Subcutaneous abdominal adipose tissue (tissue), 5 donors: ENCODE measurements around the gene GABPB2.
A peak's percentile ranks its signal among the peaks of the same experiment; 100 is the strongest.

Experiments
- H3K27ac ChIP-seq: one replicate; pipeline ENCODE4 v1.7.0; 2013; ENCODE audit warnings: low read depth, mild to moderate bottlenecking, inconsistent platforms, low read length, moderate library complexity
- H3K27me3 ChIP-seq, 5 donors: one replicate each; pipeline ENCODE4 v1.7.0; 2013; ENCODE audit warnings: low read length in 5 of 5, inconsistent platforms in 1 of 5; ENCODE audit not compliant: control insufficient read depth in 5 of 5, insufficient read depth in 4 of 5
- H3K36me3 ChIP-seq, 5 donors: one replicate each; pipeline ENCODE4 v1.7.0; 2013; ENCODE audit warnings: low read length in 5 of 5; ENCODE audit not compliant: control insufficient read depth in 5 of 5, insufficient read depth in 5 of 5
- H3K4me1 ChIP-seq, 5 donors: one replicate each; pipeline ENCODE4 v1.7.0; 2013; ENCODE audit warnings: low read length in 5 of 5, mild to moderate bottlenecking in 3 of 5, moderate library complexity in 1 of 5; ENCODE audit not compliant: control insufficient read depth in 5 of 5, insufficient read depth in 5 of 5
- H3K4me3 ChIP-seq, 5 donors: one replicate each; pipeline ENCODE4 v1.7.0; 2013; ENCODE audit warnings: low read length in 5 of 5, low read depth in 1 of 5
- H3K9ac ChIP-seq, 5 donors: one replicate each; pipeline ENCODE4 v1.7.0; 2013; ENCODE audit warnings: low read length in 5 of 5, mild to moderate bottlenecking in 4 of 5, moderate library complexity in 3 of 5
- H3K9me3 ChIP-seq, 5 donors: one replicate each; pipeline ENCODE4 v1.7.0; 2013; ENCODE audit warnings: low read length in 5 of 5; ENCODE audit not compliant: control insufficient read depth in 5 of 5
- donor health status: healthy.
- donor health status: healthy.
- donor health status: healthy.
- donor health status: healthy.
- donor health status: healthy.

The GABPB2 gene

DNA sequence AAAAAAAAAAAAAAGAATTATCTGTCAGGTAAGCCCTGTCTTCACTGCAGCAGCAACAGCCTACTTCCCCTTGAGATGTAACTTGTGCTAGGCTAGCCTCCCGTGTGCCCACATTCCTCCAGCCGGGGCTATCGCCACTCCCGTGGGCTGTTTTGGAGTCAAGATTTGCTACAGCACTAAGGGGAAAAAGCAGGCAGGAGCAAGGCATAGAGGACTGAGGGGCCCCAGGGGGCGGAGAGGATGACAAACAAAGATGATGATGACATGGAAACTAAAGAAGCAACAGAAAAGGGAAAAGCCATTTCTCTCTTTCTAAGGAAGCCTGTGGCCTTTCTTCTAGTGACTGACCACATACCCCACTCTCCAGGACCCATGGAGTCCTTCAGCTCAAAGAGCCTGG is 87.8 kb downstream of the GABPB2 start:
- Histone ChIP-seq H3K9ac (peak overlapping the region in 1 of 5 donors; percentile 12), H3K9me3 (no peaks in the 10 kb centered on the region), H3K36me3 (peaks cover 0 to 47% (median 38%) of the 10 kb centered on the region in 5 donors), H3K27ac (no peak overlapping the region), H3K4me3 (no peak overlapping the region), H3K27me3 (no peaks in the 10 kb centered on the region), H3K4me1 (peaks cover 2 to 26% (median 14%) of the 10 kb centered on the region in 5 donors)

GRCh38 chr1:151158751-151159251 is 88.2 kb downstream of the GABPB2 start:
- Histone ChIP-seq H3K9me3 (no peaks in the 10 kb centered on the region), H3K9ac (peak overlapping the region in 3 of 5 donors; percentile 23 to 35 (median 25)), H3K27me3 (no peaks in the 10 kb centered on the region), H3K27ac (no peak overlapping the region), H3K4me1 (peaks cover 2 to 26% (median 14%) of the 10 kb centered on the region in 5 donors), H3K36me3 (peaks cover 0 to 47% (median 38%) of the 10 kb centered on the region in 5 donors), H3K4me3 (no peak overlapping the region)

DNA sequence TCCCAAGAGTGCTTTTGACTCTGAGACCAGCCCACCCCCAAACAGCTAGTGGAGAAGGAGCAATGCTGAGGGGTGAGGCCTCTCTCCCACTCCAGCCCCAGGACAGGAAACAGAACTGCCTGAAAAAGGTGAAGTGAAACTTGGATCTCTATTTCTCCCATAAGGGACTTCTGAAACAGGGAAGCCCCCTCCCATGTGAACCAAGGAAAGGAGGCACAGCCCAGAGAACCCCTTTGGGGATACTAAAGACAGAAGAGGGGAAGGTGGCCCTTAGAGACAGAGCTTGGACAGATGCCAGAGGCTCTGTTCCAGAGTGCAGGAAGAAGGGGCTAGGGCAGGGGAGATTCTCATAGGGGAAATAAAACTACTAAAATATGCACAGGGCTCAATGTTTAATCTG is 88.8 kb downstream of the GABPB2 start:
- Histone ChIP-seq H3K4me3 (no peak overlapping the region), H3K4me1 (peaks cover 2 to 29% (median 17%) of the 10 kb centered on the region in 5 donors), H3K36me3 (peaks cover 0 to 47% (median 38%) of the 10 kb centered on the region in 5 donors), H3K27ac (no peak overlapping the region), H3K9ac (peak overlapping the region in 3 of 5 donors; percentile 23 to 35 (median 25)), H3K9me3 (no peaks in the 10 kb centered on the region), H3K27me3 (no peaks in the 10 kb centered on the region)

- peak overlapping the region; percentile 86 for H3K27ac ChIP-seq
- H3K4me3 ChIP-seq, result peak overlapping the region; percentile 88 to 99 (median 94)
- H3K27me3 ChIP-seq, result no peaks in the 10 kb centered on the region
- no peaks in the 10 kb centered on the region for H3K9me3 ChIP-seq
- peaks cover 7 to 40% (median 35%) of the 10 kb centered on the region in 5 donors for H3K4me1 ChIP-seq
- H3K9ac ChIP-seq, result peak overlapping the region; percentile 82 to 96 (median 91)
- peaks cover 0 to 37% (median 28%) of the 10 kb centered on the region in 5 donors for H3K36me3 ChIP-seq
Measured at GRCh38 chr1:151164732-151165280, 94.2 kb downstream of the GABPB2 start.

- Histone ChIP-seq H3K4me3 (peak overlapping the region; percentile 88 to 99 (median 94)), H3K27me3 (no peaks in the 10 kb centered on the region), H3K36me3 (peaks cover 0 to 39% (median 32%) of the 10 kb centered on the region in 5 donors)
Measured at GRCh38 chr1:151165281-151165737, 94.7 kb downstream of the GABPB2 start.

DNA sequence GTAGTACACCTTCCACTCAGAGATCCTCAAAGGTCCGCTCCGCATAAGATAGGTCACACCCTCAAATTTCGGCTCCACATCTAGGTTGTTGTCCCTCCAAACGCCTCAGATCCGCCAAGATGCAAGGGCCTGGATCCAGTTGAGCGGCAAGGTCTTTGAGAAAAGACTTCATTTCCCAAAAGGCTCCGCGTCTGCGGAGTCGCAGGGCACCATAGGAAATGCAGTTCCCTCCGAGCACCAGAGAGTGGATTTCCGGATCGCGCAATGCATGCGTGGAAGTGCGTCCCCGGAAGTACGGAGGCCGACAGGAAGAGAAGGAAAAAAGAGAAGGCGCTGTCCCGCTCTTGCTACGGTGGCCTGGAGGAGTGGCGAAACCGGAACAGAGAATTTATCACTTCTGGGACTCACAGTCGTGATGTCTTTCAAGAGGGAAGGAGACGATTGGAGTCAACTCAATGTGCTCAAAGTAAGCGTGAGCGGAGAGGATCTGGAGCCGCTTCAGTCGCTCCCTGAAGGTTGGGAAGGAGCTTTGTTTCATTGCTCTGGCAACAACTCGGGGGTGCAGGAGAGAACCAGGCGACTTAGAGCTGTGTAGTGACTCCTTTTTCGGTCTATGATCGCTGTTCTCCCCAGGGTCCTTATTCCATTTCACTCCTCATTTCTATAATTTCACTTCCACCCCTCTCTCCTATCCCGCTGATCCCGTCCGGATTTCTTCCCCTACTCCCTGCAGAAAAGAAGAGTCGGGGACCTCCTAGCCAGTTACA is 95.4 kb downstream of the GABPB2 start, which contains the start of the genes LYSMD1 and SCNM1:
Gene LYSMD1 (minus strand): TSS at position 165 of the 767 bp plus-strand sequence. CDS start 644 bp downstream, outside the sequence.
Gene SCNM1 (plus strand): TSS at position 407 of the 767 bp plus-strand sequence. CDS start 9 bp downstream, at position 416.
- H3K36me3 ChIP-seq, result peaks cover 0 to 38% (median 32%) of the 10 kb centered on the region in 5 donors
- H3K27me3 ChIP-seq, result no peaks in the 10 kb centered on the region
- peak within 1 kb of the TSS; percentile 88 to 99 (median 94) for H3K4me3 ChIP-seq
- H3K9ac ChIP-seq, result peak within 1 kb of the TSS; percentile 82 to 96 (median 91)
- H3K27ac ChIP-seq, result peak within 1 kb of the TSS; percentile 86
- peaks cover 5 to 31% (median 29%) of the 10 kb centered on the region in 5 donors for H3K4me1 ChIP-seq
- H3K9me3 ChIP-seq, result no peaks in the 10 kb centered on the region

More at GRCh38 chr1:151165281-151165737, 94.7 kb downstream of the GABPB2 start:
- Histone ChIP-seq H3K9ac (peak overlapping the region; percentile 82 to 96 (median 91)), H3K27ac (peak overlapping the region; percentile 86), H3K9me3 (no peaks in the 10 kb centered on the region), H3K4me1 (peaks cover 7 to 36% (median 33%) of the 10 kb centered on the region in 5 donors)

DNA sequence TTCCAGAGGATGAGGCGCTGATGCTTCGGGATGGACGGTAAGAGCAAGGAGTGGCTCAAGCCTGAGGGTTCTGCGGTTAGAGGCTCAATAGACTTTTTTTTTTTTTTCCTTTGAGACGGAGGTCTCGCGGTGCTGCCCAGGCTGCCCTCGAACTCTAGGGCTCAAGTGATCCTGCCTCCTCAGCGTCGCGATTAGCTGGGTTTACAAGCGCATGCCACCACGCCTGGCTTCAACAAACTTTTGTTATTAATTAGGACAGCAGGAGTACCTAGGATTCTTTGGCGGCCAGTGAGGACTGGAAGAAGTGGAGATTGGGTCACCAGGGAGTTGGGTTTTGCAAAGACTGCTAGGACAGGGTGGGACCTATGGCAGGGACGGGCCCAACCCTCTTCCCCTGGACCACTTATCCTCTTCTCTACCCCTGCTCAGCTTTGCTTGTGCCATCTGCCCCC is 96.0 kb downstream of the GABPB2 start:
- peak overlapping the region; percentile 88 to 99 (median 94) for H3K4me3 ChIP-seq
- H3K9ac ChIP-seq, result peak overlapping the region; percentile 49 to 96 (median 91)
- H3K4me1 ChIP-seq, result peaks cover 5 to 31% (median 29%) of the 10 kb centered on the region in 5 donors
- peaks cover 0 to 41% (median 34%) of the 10 kb centered on the region in 5 donors for H3K36me3 ChIP-seq
- no peaks in the 10 kb centered on the region for H3K27me3 ChIP-seq
- H3K9me3 ChIP-seq, result no peaks in the 10 kb centered on the region
- H3K27ac ChIP-seq, result peak overlapping the region; percentile 86

DNA sequence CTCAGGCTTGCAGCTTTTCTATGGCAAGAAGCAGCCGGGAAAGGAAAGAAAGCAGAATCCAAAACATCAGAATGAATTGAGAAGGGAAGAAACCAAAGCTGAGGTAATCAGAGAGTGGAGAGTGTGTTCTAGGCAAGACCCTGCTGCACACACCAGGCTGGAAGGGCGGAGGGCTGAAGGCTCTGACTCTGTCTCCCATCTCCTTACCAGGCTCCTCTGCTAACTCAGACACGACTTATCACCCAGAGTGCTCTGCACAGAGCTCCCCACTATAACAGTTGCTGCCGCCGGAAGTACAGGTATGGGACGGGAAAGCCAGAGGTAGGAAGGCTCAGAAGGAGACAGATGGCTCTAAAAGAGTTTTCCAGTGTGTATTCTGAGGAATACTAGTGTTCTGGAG is 96.6 kb downstream of the GABPB2 start:
- no peaks in the 10 kb centered on the region for H3K27me3 ChIP-seq
- peak overlapping the region in 4 of 5 donors; percentile 88 to 99 (median 94) for H3K4me3 ChIP-seq
- peak overlapping the region in 4 of 5 donors; percentile 86 to 96 (median 92) for H3K9ac ChIP-seq
- H3K4me1 ChIP-seq, result peaks cover 5 to 31% (median 29%) of the 10 kb centered on the region in 5 donors
- H3K27ac ChIP-seq, result no peak overlapping the region
- no peaks in the 10 kb centered on the region for H3K9me3 ChIP-seq
- H3K36me3 ChIP-seq, result peaks cover 0 to 42% (median 31%) of the 10 kb centered on the region in 5 donors

DNA sequence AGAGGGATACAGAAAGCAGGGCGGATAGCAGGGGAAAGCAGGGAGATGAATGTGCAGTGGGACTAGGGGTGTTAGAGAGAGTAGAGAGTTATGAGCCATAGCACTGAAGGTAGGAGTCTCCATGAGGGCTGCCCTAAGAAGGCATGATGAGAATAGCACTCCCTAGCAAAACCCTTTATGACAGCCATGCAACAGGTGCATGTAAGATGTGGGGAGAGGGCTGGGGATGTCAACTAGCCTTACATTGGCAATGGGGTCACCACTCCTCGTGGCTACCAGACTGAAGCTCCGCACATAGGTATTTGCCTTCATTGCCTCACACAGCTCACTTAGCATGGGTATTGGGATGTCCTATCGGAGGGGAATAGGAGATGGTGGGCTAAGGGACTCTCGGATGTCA is 100.6 kb downstream of the GABPB2 start:
- Histone ChIP-seq H3K4me1 (peaks cover 5 to 26% (median 23%) of the 10 kb centered on the region in 5 donors), H3K9ac (no peak overlapping the region), H3K36me3 (peaks cover under 1 to 68% (median 55%) of the 10 kb centered on the region in 5 donors), H3K9me3 (no peaks in the 10 kb centered on the region), H3K27me3 (no peaks in the 10 kb centered on the region), H3K27ac (no peak overlapping the region), H3K4me3 (no peak overlapping the region)
